ENCODE data around the gene XK.

XK gene

DNA sequence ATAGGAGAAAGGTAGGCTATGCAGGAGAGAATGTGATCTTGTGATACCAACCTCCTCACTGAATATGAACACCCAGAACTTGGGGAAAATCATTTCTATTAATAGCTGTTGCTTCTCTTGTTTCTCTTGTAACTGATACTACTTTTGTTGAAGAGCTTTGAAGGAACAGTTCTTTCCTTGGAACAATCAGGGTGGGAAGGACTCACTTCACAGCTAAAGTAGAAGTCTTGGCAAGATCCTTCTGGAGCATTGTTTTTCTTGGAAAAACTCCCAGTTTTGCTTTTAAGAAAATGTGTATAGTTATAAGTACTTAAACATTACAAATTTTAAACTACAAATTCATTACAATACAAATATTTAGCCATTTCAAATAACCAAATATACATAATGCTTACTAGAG is 19.1 kb upstream of the XK start:
- peak; percentile 30 for DNase-seq (ENCODE audit: low read depth)
- H3K4me3 ChIP-seq (replicated peaks; ENCODE audit: low read depth, low read length): no peak overlapping the region
- TF ChIP-seq, protein P1, sequence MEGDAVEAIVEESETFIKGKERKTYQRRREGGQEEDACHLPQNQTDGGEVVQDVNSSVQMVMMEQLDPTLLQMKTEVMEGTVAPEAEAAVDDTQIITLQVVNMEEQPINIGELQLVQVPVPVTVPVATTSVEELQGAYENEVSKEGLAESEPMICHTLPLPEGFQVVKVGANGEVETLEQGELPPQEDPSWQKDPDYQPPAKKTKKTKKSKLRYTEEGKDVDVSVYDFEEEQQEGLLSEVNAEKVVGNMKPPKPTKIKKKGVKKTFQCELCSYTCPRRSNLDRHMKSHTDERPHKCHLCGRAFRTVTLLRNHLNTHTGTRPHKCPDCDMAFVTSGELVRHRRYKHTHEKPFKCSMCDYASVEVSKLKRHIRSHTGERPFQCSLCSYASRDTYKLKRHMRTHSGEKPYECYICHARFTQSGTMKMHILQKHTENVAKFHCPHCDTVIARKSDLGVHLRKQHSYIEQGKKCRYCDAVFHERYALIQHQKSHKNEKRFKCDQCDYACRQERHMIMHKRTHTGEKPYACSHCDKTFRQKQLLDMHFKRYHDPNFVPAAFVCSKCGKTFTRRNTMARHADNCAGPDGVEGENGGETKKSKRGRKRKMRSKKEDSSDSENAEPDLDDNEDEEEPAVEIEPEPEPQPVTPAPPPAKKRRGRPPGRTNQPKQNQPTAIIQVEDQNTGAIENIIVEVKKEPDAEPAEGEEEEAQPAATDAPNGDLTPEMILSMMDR (IDR thresholded peaks at IDR 0.05; ENCODE audit: low read length, missing control alignments): no peak

DNA sequence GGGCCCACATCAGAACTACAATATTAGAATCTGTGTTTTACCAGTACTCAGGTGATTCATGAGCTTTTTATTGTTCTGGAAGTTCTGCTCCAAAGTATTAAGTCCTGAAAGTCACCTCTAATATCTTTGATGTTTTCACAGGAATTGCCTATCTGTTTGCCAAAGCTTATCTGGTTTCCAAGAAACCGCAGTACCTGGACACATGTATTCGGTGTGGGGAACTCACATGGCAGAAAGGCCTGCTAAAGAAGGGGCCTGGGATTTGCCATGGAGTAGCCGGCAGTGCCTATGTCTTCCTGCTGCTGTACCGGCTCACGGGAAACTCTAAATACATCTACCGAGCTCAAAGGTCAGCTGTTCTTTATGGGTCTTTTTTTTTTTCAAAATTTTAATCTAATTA is 18.4 kb upstream of the XK start:
- TF ChIP-seq, protein P1 (IDR thresholded peaks at IDR 0.05; ENCODE audit: low read length, missing control alignments): no peak
- H3K4me3 ChIP-seq (replicated peaks; ENCODE audit: low read depth, low read length): no peak overlapping the region
- DNase-seq (ENCODE audit: low read depth): no peak

DNA sequence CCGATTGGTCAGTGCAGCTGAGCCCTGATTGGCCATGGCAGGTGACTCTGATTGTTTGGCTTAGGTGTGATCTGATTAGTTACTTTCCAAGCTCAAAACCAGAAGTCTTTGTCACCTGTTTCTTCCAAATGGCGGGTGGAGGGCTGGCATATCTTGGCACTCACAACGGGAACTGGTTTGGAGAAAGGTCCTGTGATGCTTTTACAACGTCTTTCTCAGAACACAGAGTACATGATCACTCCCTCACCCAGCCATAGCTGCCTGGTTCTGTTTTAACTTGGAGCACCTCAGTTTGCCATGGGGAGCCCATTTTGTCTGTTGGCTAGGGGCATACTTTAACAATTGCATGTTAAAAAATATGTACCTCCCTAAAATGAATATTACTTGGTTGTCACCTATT is 13.0 kb upstream of the XK start:
- DNase-seq (ENCODE audit: low read depth): no peak
- no peak overlapping the region for H3K4me3 ChIP-seq (replicated peaks; ENCODE audit: low read depth, low read length)

DNA sequence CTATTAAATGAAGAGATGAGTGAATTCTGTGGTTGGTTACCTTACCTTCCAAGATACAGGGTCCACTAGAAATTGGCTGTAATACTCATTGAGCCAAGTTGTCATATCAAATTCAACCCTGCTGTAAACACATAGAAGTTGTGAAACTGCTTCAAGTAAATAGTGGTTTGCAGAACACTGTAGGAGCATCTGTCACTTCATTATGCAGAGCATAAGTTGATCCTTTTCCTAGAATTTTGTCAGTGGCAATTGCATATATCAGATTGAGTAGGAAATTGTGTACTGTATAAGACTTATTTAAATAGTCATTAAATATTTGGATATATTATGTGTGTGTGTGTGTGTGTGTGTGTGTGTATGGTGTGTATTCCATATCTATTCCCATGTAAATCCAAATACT is 8.8 kb upstream of the XK start:
- DNase-seq (ENCODE audit: low read depth): no peak
- no peak overlapping the region for H3K4me3 ChIP-seq (replicated peaks; ENCODE audit: low read depth, low read length)
- TF ChIP-seq, protein P1 (IDR thresholded peaks at IDR 0.05; ENCODE audit: low read length, missing control alignments): no peak

More for the DNA sequence above, 13.0 kb upstream of the XK start:
- TF ChIP-seq, protein P1 (IDR thresholded peaks at IDR 0.05; ENCODE audit: low read length, missing control alignments): no peak

DNA sequence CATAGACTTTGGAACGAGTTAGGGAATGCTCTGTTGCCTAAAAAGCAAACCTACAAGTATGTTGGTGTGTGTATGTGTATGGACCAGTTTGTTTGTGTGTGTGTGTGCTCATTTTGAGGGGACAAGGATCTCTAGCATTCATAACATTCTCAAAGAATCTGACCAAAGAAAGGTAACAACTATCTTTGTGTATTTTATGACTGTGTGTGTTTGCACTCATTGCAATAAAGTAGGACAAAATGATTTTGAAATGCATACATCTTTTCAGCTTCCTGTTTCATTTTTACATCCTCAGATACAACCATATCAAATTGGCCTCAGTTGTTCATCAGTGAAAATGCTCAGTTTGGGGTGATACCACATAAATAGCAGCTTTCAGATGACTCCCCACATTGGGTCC is 8.3 kb upstream of the XK start:
- H3K4me3 ChIP-seq (replicated peaks; ENCODE audit: low read depth, low read length): no peak overlapping the region
- TF ChIP-seq, protein P1 (IDR thresholded peaks at IDR 0.05; ENCODE audit: low read length, missing control alignments): no peak
- no peak for DNase-seq (ENCODE audit: low read depth)

DNA sequence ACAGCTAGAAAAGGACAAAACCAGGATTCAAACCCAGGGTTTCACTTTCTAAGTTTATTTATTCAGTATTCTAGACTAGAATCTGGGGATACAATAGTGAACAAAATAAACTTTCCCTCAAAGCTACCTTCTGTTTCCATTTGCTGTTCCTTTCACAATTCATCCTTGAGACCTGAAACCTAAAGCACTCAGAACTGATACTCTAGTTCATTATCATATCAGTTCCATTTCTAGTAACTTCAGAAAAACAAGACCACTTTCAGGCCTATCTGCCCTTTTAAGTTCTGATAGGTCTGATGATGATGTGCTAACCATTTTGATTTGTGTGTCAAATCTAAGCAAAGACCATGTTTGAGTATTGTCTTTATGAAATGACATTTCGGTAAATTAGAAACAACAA is 7.8 kb upstream of the XK start:
- no peak overlapping the region for H3K4me3 ChIP-seq (replicated peaks; ENCODE audit: low read depth, low read length)
- TF ChIP-seq, protein P1 (IDR thresholded peaks at IDR 0.05; ENCODE audit: low read length, missing control alignments): no peak
- DNase-seq (ENCODE audit: low read depth): no peak

DNA sequence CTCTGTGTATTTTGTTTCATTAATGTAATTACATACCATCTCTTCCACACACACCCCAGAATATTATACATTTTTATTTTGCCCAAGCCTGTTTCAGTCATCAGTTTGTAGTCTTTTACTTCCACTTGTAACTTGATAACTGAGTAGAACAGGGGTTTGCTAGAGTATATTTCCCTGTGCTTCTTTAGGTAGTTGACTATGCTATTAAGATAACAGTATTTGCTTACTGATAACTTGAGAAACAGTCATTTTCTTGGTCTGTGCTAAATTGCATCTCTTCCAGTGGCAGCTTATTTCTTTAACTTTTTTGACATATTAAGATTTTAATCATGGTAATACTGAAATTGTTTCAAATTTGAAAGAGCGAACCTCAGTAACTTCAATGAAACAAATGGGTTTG is 7.0 kb upstream of the XK start:
- TF ChIP-seq, protein P1 (IDR thresholded peaks at IDR 0.05; ENCODE audit: low read length, missing control alignments): no peak
- no peak for DNase-seq (ENCODE audit: low read depth)
- no peak overlapping the region for H3K4me3 ChIP-seq (replicated peaks; ENCODE audit: low read depth, low read length)
